NOMO-1 treated with dmso at 0.1 percent for 144 hours (cell line): ENCODE results near the gene SELENOK.

Source experiments
- DNase-seq: peaks from one replicate; lab custom pipeline; 2025; ENCODE audit not compliant: unreplicated experiment; lab: John Stamatoyannopoulos, UW

SELENOK gene

DNA sequence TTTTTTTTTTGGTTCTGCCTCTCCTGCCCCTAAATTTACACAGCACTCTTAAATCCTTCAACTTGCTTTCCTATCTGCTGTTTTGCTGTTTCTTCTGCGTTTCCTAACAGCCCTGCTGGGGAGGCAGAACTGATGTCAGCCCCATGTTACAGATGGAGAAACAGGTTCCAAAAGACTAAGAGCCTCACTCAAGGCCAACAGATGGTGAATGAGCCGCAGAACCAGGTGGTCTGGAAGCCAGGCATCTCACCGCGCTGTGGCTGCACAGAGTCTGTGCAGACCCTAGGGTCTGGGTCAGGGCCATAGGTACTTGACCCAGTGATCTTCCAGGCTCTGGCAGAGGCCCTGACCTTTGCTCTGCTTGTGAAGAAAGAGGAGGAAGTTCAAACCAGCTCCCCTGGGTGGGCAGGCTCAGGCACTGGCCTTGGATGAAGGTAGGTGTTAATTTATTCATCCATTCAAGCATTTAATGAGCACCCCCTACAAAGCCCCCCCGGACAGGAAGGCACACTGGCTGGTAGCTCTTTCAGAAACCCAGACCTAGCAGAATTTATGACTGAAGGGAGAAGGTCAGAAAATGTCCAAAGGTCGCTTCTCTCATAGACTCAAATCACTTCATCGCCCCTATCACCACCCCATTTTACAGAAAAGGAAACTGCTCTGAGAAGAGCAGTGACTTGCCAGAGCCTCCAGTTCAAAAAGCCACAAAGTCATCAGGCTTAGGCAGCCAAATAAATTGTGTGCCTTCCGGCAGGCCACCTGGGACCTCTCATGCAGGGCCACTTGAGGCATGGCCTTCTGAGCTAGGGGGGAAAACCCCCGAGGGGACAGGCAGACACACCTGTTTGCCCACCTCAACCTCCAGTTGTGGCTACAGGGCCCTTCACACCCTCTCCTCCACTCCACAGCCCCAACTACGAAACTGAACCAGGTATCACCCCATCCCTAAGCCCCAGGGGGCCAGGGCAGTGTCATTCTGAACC lies 48.2 kb downstream of the SELENOK start:
- no peak for DNase-seq

DNA sequence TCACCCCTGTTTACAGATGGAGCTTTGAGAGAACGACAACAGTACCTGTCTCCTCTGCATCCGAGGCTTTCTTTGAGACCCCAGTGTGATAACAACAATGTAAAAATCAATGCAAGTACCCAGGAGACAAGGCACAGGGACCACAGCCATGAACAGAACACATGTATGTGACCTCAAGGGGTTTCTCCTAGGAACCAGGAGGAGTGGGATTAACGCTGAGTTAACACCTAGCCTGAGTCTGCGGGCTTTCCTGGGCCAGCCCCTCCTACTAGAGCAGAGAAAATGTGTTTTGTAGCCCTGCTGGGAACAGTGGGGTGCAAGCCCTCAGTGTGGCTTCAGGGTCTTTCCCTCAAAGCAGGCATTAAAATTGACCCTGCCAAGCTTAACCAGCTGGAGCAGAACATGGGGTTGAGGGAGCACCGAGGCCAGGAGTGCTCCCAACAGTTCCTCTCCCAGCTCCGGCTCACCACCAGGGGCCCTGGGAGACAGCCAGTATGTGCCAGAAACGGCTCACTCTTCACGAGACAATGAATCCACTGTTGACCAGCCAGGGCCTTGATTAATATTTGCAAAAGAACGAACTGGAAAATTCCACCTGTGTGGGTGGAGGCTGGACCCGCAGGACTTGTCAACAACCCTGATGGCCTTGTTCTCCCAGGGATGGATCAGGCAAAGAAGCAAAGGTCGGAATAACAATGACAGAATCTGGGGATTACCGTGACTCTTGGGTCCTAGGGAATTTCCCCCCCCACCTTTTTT lies 49.0 kb downstream of the SELENOK start:
- DNase-seq = no peak

GRCh38 chr3:53841296-53841695 lies 50.4 kb downstream of the SELENOK start:
- no peak for DNase-seq

DNA sequence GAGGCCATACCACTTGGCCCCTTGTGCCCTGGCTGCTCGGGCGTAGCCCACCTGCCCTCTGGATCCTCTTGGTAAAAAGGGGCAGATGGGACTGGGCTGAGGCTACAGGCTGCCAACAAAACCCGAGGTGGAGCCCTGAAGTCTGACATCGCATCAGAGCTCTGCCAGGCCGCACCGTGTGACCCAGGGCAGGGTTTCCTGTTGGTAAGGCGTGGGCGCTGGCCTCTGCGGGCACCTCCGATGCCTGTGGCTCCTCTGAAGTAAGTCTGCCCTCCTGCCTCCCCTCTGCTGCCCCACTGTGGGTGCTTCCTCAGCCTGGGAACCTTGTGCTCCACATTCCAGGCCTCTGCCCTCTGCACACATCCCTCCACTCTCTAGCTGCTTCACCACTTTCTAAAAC lies 54.3 kb downstream of the SELENOK start:
- DNase-seq = no peak

- DNase-seq = no peak
These were observed 55.4 kb downstream of the SELENOK start for GRCh38 chr3:53836084-53836872.

DNA sequence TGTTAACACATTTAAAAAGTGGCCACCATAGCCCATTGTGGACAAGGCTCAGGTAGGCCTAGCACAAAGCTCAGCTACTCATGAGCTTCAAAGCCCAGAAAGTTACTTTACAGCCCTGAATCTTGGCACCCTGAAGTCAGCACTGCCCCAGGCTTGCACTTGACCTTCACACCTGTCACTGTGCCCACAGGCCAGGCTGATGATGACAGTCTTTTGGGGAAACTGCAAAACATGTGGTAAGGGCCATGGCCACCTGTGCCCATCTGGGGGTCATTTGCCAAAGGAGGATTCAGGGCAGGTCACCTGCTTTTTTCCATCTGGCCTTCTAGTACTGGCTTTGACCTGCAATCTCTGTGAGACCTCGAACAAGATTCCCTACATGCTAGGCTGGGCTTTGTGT lies 56.4 kb downstream of the SELENOK start:
- DNase-seq = no peak

GRCh38 chr3:53834429-53835095 lies 57.1 kb downstream of the SELENOK start:
- peak; percentile 52 for DNase-seq
